SK-N-SH treated with all-trans-retinoic acid at 6 μM for 48 hours (cell line): ENCODE data around the gene LRRC42.

Source experiments
- ARNTL ChIP-seq: fragments of 450-650 bp; formaldehyde crosslinking; IDR thresholded peaks from 2 replicates; pipeline ENCODE4 v1.5.0; 2020; ENCODE audit warnings: low read depth, mild to moderate bottlenecking, moderate library complexity, borderline replicate concordance
- CREB5 ChIP-seq: fragments of 250-450 bp; sonication (Bioruptor Pico); IDR thresholded peaks from 2 replicates; pipeline ENCODE4 v1.5.1; 2020; ENCODE audit warnings: low read depth, mild to moderate bottlenecking, moderate library complexity
- CSDC2 ChIP-seq: fragments of 250-450 bp; sonication (Bioruptor Pico); IDR thresholded peaks from 2 replicates; pipeline ENCODE4 v1.5.0; 2020; ENCODE audit warnings: mild to moderate bottlenecking, moderate library complexity
- ESRRG ChIP-seq: fragments of 250-450 bp; sonication (Bioruptor Pico); IDR thresholded peaks from 2 replicates; pipeline ENCODE4 v1.6.1; 2021; ENCODE audit warnings: mild to moderate bottlenecking
- GLIS3 ChIP-seq: fragments of 250-450 bp; sonication (Bioruptor Pico); IDR thresholded peaks from 2 replicates; pipeline ENCODE4 v1.5.0; 2020; ENCODE audit warnings: mild to moderate bottlenecking, moderate library complexity
- RARB ChIP-seq: fragments of 250-450 bp; sonication (Bioruptor Pico); IDR thresholded peaks from 2 replicates; pipeline ENCODE4 v1.8.0; 2021; ENCODE audit warnings: mild to moderate bottlenecking, moderate library complexity
- SNAI2 ChIP-seq: fragments of 250-450 bp; sonication (Bioruptor Pico); IDR thresholded peaks from 2 replicates; pipeline ENCODE4 v1.5.0; 2020; ENCODE audit warnings: mild to moderate bottlenecking, moderate library complexity
- TCF4 ChIP-seq: fragments of 250-450 bp; sonication (Bioruptor Pico); IDR thresholded peaks from 2 replicates; pipeline ENCODE4 v1.8.0; 2021; ENCODE audit warnings: mild to moderate bottlenecking, moderate library complexity, borderline replicate concordance
- ZFP30 ChIP-seq: fragments of 450-650 bp; formaldehyde crosslinking; IDR thresholded peaks from 2 replicates; pipeline ENCODE4 v1.5.0; 2022; ENCODE audit warnings: mild to moderate bottlenecking, moderate library complexity
- ZNF565 ChIP-seq: fragments of 450-650 bp; formaldehyde crosslinking; conservative IDR thresholded peaks from 2 replicates; pipeline ENCODE4 v1.5.0; 2020; ENCODE audit warnings: low read depth, mild to moderate bottlenecking, moderate library complexity
- ZNF70 ChIP-seq: fragments of 450-650 bp; formaldehyde crosslinking; IDR thresholded peaks from 2 replicates; pipeline ENCODE4 v1.5.0; 2020; ENCODE audit warnings: mild to moderate bottlenecking, moderate library complexity
- TF ChIP-seq, protein P1 (sequence below): fragments of 250-450 bp; sonication (Bioruptor Pico); IDR thresholded peaks from 2 replicates; pipeline ENCODE4 v1.5.0; 2020; ENCODE audit warnings: mild to moderate bottlenecking, moderate library complexity
- TF ChIP-seq, protein P2 (sequence below): fragments of 250-450 bp; sonication (Bioruptor Pico); IDR thresholded peaks from 2 replicates; pipeline ENCODE4 v1.8.0; 2020; ENCODE audit warnings: mild to moderate bottlenecking, moderate library complexity, borderline replicate concordance

- TF ChIP-seq ESRRG (CRISPR knock-in tag), result no peak
- no peak for TF ChIP-seq ZFP30 (CRISPR knock-in tag)
- TF ChIP-seq TCF4, result no peak
- TF ChIP-seq SNAI2 (CRISPR knock-in tag), result no peak
- TF ChIP-seq, protein P1, sequence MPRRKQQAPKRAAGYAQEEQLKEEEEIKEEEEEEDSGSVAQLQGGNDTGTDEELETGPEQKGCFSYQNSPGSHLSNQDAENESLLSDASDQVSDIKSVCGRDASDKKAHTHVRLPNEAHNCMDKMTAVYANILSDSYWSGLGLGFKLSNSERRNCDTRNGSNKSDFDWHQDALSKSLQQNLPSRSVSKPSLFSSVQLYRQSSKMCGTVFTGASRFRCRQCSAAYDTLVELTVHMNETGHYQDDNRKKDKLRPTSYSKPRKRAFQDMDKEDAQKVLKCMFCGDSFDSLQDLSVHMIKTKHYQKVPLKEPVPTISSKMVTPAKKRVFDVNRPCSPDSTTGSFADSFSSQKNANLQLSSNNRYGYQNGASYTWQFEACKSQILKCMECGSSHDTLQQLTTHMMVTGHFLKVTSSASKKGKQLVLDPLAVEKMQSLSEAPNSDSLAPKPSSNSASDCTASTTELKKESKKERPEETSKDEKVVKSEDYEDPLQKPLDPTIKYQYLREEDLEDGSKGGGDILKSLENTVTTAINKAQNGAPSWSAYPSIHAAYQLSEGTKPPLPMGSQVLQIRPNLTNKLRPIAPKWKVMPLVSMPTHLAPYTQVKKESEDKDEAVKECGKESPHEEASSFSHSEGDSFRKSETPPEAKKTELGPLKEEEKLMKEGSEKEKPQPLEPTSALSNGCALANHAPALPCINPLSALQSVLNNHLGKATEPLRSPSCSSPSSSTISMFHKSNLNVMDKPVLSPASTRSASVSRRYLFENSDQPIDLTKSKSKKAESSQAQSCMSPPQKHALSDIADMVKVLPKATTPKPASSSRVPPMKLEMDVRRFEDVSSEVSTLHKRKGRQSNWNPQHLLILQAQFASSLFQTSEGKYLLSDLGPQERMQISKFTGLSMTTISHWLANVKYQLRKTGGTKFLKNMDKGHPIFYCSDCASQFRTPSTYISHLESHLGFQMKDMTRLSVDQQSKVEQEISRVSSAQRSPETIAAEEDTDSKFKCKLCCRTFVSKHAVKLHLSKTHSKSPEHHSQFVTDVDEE (CRISPR knock-in tag), result no peak
- TF ChIP-seq, protein P2, sequence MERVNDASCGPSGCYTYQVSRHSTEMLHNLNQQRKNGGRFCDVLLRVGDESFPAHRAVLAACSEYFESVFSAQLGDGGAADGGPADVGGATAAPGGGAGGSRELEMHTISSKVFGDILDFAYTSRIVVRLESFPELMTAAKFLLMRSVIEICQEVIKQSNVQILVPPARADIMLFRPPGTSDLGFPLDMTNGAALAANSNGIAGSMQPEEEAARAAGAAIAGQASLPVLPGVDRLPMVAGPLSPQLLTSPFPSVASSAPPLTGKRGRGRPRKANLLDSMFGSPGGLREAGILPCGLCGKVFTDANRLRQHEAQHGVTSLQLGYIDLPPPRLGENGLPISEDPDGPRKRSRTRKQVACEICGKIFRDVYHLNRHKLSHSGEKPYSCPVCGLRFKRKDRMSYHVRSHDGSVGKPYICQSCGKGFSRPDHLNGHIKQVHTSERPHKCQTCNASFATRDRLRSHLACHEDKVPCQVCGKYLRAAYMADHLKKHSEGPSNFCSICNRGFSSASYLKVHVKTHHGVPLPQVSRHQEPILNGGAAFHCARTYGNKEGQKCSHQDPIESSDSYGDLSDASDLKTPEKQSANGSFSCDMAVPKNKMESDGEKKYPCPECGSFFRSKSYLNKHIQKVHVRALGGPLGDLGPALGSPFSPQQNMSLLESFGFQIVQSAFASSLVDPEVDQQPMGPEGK (CRISPR knock-in tag), result no peak
- no peak for TF ChIP-seq ZNF70 (CRISPR knock-in tag)
- TF ChIP-seq GLIS3 (CRISPR knock-in tag), result no peak
- no peak for TF ChIP-seq ARNTL
- no peak for TF ChIP-seq ZNF565 (CRISPR knock-in tag)
- TF ChIP-seq CSDC2, result no peak
- TF ChIP-seq CREB5 (CRISPR knock-in tag), result no peak
- TF ChIP-seq RARB (CRISPR knock-in tag), result no peak
Measured at GRCh38 chr1:53909946-53910345, 36.2 kb upstream of the LRRC42 start.
